ENCODE measurements around the gene CHKA.
A peak's percentile ranks its signal among the peaks of the same experiment; 100 is the strongest.

CHKA gene

GRCh38 chr11:68043349-68044144, 77.6 kb downstream of the CHKA start:
- peak; percentile 62 for DNase-seq

- no peak for DNase-seq
Measured at GRCh38 chr11:68043029-68043348, 78.2 kb downstream of the CHKA start.

GRCh38 chr11:68042219-68043028, 78.8 kb downstream of the CHKA start:
- DNase-seq = no peak

GRCh38 chr11:68041617-68042218, 79.5 kb downstream of the CHKA start:
- no peak for DNase-seq

- no peak for DNase-seq
Measured at GRCh38 chr11:68040957-68041591, 80.1 kb downstream of the CHKA start.

- DNase-seq = peak; percentile 80
Measured at GRCh38 chr11:68040101-68040956, 80.9 kb downstream of the CHKA start.

GRCh38 chr11:68039526-68040086, 81.6 kb downstream of the CHKA start:
- no peak for DNase-seq

GRCh38 chr11:68038718-68039525, 82.3 kb downstream of the CHKA start, which contains the start of gene TCIRG1:
TCIRG1 (plus strand) TSS chr11:68039025; CDS start chr11:68041272, 2,247 bp downstream.
- DNase-seq = peak; percentile 89

GRCh38 chr11:68038226-68038717, 82.9 kb downstream of the CHKA start:
- no peak for DNase-seq

GRCh38 chr11:68037411-68038225, 83.6 kb downstream of the CHKA start:
- no peak for DNase-seq

GRCh38 chr11:68036717-68037239, 84.4 kb downstream of the CHKA start:
- DNase-seq = no peak

GRCh38 chr11:68036141-68036716, 85.0 kb downstream of the CHKA start:
- DNase-seq = no peak

GRCh38 chr11:68035266-68035876, 85.8 kb downstream of the CHKA start:
- no peak for DNase-seq

- no peak for DNase-seq
Measured at GRCh38 chr11:68033708-68034045, 87.5 kb downstream of the CHKA start.

GRCh38 chr11:68032997-68033707, 88.0 kb downstream of the CHKA start:
- DNase-seq = no peak

GRCh38 chr11:68032003-68032402, 89.2 kb downstream of the CHKA start:
- no peak for DNase-seq

- DNase-seq = no peak
Measured at GRCh38 chr11:68031144-68031464, 90.1 kb downstream of the CHKA start.

All from right hindlimb (tissue), 1 donor.